Osteoblast (primary cell): ENCODE measurements around the gene C11orf91. TPM values are rescaled to one million over a fixed set of nuclear protein-coding genes. Genes with fewer than 3 reads are reported as not detected.

Source experiments
- DNase-seq: peaks from one replicate; pipeline ENCODE4 v3.0.0; 2011; ENCODE audit warnings: low spot score, mixed read lengths; ENCODE audit not compliant: insufficient read length; ENCODE audit errors: missing footprints
- H2AFZ ChIP-seq: 2 replicates; pipeline ENCODE4 v1.6.0; 2011; ENCODE audit warnings: mild to moderate bottlenecking, low read length
- H3K27ac ChIP-seq: 2 replicates; pipeline ENCODE4 v1.5.1; 2011; ENCODE audit warnings: mild to moderate bottlenecking, low read depth, low read length, moderate library complexity
- H3K27me3 ChIP-seq: 2 replicates; pipeline ENCODE4 v1.6.0; 2012; ENCODE audit warnings: mild to moderate bottlenecking, control low read depth, inconsistent platforms, low read length, moderate library complexity; ENCODE audit not compliant: insufficient read depth
- H3K36me3 ChIP-seq: 2 replicates; pipeline ENCODE4 v1.5.1; 2011; ENCODE audit warnings: mild to moderate bottlenecking, low read length, control low read depth, moderate library complexity; ENCODE audit not compliant: insufficient read depth
- H3K4me1 ChIP-seq: 2 replicates; pipeline ENCODE4 v1.5.1; 2011; ENCODE audit warnings: mild to moderate bottlenecking, low read length, control low read depth, moderate library complexity; ENCODE audit not compliant: insufficient read depth
- H3K4me2 ChIP-seq: 2 replicates; pipeline ENCODE4 v1.6.0; 2011; ENCODE audit warnings: mild to moderate bottlenecking, low read length; ENCODE audit not compliant: insufficient read depth
- H3K4me3 ChIP-seq: fragments of 200-600 bp; sonication (generic); 3 replicates; pipeline ENCODE4 v1.5.1; 2012; ENCODE audit warnings: mild to moderate bottlenecking, low read length, inconsistent platforms; ENCODE audit not compliant: insufficient read depth
- H3K79me2 ChIP-seq: 2 replicates; pipeline ENCODE4 v1.6.0; 2012; ENCODE audit warnings: mild to moderate bottlenecking, low read length, control low read depth, inconsistent platforms; ENCODE audit not compliant: insufficient read depth
- H3K9me3 ChIP-seq: 2 replicates; pipeline ENCODE4 v1.5.1; 2011; ENCODE audit warnings: low read depth, low read length, control low read depth
- H4K20me1 ChIP-seq: 2 replicates; pipeline ENCODE4 v1.6.0; 2012; ENCODE audit warnings: mild to moderate bottlenecking, low read length, control low read depth; ENCODE audit not compliant: insufficient read depth
- total RNA-seq: library from RNA; depleted of rRNA; stranded (reverse); fragments of >200 nt; gene quantifications from 2 replicates; pipeline ENCODE4 v1.2.3, GENCODE V29; 2012
- TF ChIP-seq, protein P1 (sequence below): IDR thresholded peaks from 2 replicates; pipeline ENCODE4 v1.5.1; 2011; ENCODE audit warnings: mild to moderate bottlenecking, low read depth, low read length, moderate library complexity; ENCODE audit errors: extremely low read depth

The C11orf91 gene
- total RNA-seq, 1 donor, result not detected

DNA sequence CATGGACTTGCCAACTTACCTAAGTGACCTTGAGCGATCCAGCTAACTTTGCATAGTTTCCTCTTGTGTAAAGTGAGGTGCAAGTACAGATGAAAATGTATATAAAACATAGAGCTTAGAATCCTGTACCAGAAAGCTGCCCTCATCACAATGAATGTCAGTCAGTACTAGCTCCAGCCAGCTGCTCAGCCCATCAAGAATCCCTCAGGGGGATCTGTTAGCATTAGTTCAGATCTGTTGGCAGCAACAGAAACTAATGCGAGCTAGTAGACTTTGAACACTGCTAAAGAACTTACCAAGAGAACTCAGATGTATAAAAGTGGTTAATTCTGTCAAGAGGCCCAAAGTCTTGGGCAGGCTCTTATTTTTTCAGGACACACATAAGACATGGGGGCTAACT lies 6.3 kb upstream of the C11orf91 start:
- Histone ChIP-seq H3K27ac (peak overlapping the region; percentile 54), H3K27me3 (no peaks in the 10 kb centered on the region), H2AFZ (no peak overlapping the region), H3K4me3 (no peak overlapping the region), H3K4me2 (no peak overlapping the region), H3K36me3 (peaks cover 63% of the 10 kb centered on the region), H3K4me1 (peaks cover 34% of the 10 kb centered on the region), H3K79me2 (peaks cover 47% of the 10 kb centered on the region), H3K9me3 (no peaks in the 10 kb centered on the region), H4K20me1 (no peaks in the 10 kb centered on the region)
- TF ChIP-seq, protein P1, sequence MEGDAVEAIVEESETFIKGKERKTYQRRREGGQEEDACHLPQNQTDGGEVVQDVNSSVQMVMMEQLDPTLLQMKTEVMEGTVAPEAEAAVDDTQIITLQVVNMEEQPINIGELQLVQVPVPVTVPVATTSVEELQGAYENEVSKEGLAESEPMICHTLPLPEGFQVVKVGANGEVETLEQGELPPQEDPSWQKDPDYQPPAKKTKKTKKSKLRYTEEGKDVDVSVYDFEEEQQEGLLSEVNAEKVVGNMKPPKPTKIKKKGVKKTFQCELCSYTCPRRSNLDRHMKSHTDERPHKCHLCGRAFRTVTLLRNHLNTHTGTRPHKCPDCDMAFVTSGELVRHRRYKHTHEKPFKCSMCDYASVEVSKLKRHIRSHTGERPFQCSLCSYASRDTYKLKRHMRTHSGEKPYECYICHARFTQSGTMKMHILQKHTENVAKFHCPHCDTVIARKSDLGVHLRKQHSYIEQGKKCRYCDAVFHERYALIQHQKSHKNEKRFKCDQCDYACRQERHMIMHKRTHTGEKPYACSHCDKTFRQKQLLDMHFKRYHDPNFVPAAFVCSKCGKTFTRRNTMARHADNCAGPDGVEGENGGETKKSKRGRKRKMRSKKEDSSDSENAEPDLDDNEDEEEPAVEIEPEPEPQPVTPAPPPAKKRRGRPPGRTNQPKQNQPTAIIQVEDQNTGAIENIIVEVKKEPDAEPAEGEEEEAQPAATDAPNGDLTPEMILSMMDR, result no peak
- DNase-seq, result no peak

DNA sequence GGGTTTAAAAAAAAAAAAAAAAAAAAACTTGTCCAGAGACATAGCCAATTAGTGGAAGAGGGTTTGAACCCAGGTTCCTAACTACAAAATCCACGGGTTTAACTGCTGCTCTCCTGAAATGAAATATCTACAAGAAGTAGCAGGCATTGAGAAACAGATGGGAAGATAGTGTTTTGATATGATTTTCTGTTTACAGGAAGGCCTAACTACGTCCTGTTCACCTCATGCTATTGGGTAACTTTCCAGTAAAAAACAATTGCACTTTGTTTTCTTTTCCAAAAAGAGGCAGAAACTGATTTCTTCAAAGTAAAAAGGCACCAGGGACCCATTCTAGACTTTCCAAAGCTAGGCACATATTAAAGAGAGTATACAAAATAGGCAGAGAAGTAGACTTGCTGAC lies 5.9 kb upstream of the C11orf91 start:
- Histone ChIP-seq H3K27me3 (no peaks in the 10 kb centered on the region), H3K79me2 (peaks cover 43% of the 10 kb centered on the region), H3K27ac (peak overlapping the region; percentile 54), H2AFZ (no peak overlapping the region), H3K9me3 (no peaks in the 10 kb centered on the region), H3K4me3 (no peak overlapping the region), H3K4me2 (no peak overlapping the region), H4K20me1 (no peaks in the 10 kb centered on the region), H3K4me1 (peaks cover 38% of the 10 kb centered on the region), H3K36me3 (peaks cover 63% of the 10 kb centered on the region)
- TF ChIP-seq, protein P1, result no peak
- DNase-seq, result no peak

DNA sequence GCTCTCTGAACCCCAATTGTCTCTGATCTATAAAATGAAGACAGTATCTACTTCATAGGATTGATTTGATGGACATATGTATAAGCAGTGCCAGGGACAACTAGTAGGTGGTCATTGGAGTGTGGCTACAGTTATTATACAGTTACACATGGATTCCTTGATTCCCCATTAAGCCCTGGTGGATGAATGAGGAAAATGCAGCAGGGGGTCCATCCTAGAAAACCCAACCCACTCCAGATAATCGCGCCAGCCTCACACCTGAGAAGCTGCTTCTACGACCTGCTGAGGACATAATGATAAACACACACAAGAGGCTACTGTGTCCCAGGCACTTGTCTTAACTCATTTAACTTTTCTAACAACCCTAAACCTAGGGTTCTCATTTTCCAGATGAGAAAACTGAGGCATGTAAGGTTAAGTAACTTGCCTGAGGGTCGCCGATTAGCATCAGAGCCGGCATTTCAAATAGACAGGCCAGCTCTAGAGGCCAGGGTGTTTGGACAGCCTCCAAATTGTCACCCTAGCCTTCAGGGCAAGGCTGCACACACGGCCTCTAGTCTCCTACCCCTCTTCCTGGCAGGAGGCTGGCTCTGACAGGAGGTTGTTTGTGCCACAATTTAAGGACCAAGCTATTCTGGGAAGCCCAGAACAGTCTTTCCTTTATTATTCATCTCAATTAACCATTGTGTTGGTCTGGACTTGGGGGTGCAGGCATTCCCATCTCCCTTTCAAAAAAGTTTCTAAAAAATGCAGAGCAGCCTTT lies 3.8 kb upstream of the C11orf91 start:
- TF ChIP-seq, protein P1, result peak; percentile 18
- Histone ChIP-seq H3K4me2 (no peak overlapping the region), H3K79me2 (peaks cover 24% of the 10 kb centered on the region), H3K9me3 (no peaks in the 10 kb centered on the region), H3K36me3 (peaks cover 49% of the 10 kb centered on the region), H3K4me3 (no peak overlapping the region), H3K27ac (peak overlapping the region; percentile 95), H2AFZ (no peak overlapping the region), H4K20me1 (no peaks in the 10 kb centered on the region), H3K4me1 (peaks cover 52% of the 10 kb centered on the region), H3K27me3 (no peaks in the 10 kb centered on the region)
- no peak for DNase-seq

DNA sequence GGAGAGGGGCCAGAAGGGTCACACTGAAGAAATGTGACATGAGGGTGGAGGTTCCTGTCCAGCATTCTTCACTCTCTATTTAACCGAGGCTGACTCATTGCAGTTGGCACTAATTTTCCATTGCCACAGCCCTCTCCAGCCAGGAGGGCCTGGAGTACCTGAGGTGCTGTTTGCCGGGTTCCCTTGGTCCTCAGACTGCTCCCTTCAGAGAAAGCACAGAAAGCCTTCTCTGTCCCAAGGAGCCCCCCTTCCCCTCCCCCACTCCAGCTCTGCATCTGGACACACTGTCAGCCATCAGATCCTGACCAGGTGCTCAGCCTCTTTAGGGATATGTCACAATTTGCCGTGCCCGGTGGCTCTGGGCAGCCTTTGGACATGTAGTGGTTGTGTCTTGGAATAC lies 3.2 kb upstream of the C11orf91 start:
- no peak overlapping the region for H3K4me3 ChIP-seq
- no peaks in the 10 kb centered on the region for H4K20me1 ChIP-seq
- no peak overlapping the region for H2AFZ ChIP-seq
- peaks cover 57% of the 10 kb centered on the region for H3K4me1 ChIP-seq
- TF ChIP-seq, protein P1, result no peak
- H3K4me2 ChIP-seq, result no peak overlapping the region
- DNase-seq, result no peak
- peak overlapping the region; percentile 95 for H3K27ac ChIP-seq
- H3K27me3 ChIP-seq, result no peaks in the 10 kb centered on the region
- peaks cover 18% of the 10 kb centered on the region for H3K79me2 ChIP-seq
- no peaks in the 10 kb centered on the region for H3K9me3 ChIP-seq
- peaks cover 43% of the 10 kb centered on the region for H3K36me3 ChIP-seq
